ENCODE data around the gene PMAIP1.

The PMAIP1 gene

DNA sequence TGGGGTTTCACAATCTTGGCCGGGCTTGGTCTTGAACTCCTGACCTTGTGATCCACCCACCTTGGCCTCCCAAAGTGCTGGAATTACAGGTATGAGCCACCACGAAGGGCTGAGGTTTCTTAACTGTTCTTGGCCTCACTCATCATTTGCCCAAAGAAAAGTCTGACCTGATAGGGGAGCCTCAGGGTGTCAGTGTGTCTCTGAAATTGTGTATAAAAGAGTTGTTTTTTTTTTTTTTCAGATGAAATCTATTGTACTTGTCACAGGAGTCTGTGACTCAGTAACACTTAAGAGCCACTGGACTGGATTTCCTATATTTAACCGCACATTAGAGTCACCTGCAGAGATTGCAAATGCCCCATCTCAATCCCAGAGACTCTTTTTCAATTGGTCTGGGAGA, 16.9 kb downstream of the PMAIP1 start:
- DNase-seq = no peak

DNA sequence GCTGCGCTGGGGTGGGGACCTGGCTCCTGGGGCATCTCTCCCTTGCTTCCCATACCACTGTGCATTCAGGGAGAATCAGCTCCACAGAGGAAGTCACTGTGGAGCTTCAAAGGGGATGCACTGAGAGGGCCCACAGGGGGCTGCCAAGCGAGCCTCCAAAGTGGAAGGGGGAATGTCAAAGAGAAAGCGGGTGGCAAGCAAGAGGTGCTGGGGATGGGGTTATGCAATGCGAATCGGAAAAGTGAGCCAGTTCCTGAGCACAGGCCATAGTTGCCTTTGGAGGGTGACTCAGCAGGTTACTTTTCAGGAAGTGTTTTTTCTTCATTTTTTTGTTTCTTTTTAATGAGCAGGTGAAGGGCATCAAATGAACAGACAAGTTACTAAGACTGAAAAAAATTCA, 17.6 kb downstream of the PMAIP1 start:
- no peak for DNase-seq

DNA sequence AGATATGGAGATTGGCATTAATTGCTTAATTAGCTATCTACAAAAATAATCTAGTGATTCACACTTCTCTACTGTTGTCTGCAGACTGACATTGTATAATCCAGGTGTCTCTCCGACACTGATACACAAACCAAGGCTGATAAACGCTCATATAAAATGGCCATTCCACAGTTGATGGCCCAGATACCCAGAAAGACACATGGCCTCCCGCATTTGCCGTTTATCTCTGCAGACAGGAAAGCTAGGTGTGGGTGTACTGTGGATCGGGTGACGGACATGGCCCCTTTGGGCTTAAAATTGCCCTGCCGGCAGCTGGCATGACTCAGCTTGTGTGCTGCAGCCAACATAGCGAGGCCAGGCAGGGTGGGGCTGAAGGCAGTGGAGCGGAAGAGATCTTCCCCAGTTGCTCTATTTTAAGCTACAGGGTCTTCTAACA, 18.5 kb downstream of the PMAIP1 start:
- peak; percentile 66 for DNase-seq

DNA sequence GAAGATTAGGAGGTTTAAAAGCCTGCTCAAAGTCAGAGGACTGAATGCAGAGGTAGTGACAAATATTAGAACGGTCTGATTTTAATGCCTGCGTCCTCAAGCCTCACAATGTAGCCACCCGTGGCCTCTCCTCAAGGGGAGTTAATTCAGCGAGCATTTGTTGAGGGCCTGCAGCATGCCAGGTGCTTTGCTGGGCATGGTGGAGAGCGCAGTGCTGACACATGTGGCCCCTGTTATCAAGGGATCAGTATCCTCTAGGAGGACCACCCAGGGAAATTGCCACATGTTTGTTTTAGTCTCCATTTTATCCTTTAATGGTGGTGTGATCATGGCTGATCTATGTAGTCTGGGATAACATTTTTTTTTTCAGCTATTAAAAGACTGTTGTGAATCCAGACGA, 19.2 kb downstream of the PMAIP1 start:
- no peak for DNase-seq

DNA sequence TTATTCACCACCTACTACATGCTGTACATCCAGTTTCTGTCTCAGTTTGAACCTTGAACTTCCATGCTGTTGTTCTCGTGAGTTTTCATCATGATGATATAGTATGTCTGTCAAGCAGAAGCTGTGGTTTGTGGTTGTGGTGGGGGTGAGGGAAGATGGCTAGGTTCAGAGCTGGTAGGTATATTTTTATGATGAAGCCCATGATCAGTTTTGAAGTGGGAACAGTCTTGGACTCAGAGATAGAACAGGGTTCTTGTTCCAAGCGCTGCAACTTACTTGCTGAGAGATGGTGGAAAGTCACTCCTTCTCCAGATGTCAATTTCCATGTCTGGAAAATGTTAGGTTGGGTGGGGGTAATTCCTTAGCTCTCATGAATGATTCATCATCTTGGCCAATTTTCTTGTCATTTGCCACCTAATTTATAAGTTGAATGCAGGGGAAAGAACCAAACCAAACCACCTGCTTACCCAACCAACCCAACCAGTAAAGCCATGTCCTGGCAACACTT, 21.6 kb downstream of the PMAIP1 start:
- DNase-seq = no peak

DNA sequence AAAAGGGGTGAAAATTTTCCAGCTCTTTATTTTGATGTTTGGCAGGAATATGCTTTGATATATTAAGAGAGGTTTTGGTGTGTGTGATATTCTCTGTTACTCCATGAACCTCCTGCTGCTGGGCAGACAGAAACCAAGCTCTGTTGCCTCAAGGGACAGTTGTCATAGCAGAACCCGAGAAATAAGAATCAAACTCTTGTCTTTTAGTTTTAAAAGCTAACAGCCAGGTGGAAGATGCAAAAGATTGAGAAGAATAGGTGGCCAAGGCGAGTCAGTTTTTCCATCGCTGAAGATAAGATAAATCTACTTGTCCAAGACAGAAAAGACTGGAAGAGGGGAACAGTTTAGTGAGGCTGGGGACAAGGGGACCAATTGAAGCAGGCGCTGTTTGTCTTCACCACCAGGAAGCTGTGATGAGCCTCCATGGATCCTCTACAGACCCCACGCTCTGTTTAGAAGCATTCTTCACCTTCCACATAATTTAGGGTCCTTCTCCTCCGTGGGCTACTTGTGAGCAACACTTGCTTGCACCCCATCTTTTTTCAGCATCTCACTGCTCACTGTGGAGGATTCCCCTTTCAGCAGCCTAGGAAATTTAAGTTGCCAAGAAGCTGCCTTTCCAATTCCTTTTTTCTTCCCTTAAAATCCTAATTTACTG, 23.9 kb downstream of the PMAIP1 start:
- DNase-seq = no peak

DNA sequence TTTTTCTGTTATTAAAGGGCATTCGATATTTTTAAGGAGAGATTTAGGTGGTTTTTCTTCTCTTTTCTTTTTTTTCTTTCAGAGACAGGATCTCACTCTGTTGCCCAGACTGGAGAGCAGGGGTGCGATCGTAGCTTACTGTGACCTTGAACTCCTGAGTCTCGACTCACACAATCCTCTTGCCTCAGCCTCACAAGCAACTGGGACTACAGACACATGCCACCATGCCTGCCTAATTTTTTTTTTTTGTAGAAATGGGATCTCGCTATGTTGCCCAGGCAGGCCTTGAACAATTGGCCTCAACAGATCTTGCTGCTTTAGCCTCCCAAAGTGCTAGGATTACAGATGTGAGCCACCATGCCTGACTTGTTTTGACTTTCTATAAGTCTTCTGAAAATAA, 26.3 kb downstream of the PMAIP1 start:
- no peak for DNase-seq

DNA sequence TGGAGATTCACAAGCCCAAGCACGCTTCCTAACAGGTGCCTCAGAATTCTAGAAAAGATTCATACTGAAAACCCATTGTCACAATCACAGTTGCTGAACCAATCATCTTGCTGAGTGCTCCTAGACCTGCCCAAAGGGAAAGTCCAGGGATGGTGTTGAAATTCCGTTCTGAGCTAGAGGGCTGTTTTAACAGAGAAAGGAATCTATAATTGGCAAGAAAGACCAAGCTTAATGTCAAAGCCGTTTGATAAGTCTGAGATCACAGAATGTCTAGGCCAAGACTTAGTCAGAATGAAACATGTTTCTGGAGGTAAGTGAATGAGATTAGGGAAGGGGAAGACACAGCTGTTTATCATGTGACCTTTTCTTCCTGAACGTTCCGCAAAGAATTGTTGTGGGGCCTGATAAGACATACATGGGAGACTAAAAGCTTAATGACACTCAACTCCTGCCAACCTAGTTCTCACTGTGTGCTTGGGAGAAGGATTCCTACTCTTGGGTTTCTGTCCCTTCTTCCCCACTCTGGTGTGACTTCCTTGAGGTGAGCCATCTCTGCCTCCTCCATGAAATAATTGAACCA, 27.5 kb downstream of the PMAIP1 start:
- no peak for DNase-seq

DNA sequence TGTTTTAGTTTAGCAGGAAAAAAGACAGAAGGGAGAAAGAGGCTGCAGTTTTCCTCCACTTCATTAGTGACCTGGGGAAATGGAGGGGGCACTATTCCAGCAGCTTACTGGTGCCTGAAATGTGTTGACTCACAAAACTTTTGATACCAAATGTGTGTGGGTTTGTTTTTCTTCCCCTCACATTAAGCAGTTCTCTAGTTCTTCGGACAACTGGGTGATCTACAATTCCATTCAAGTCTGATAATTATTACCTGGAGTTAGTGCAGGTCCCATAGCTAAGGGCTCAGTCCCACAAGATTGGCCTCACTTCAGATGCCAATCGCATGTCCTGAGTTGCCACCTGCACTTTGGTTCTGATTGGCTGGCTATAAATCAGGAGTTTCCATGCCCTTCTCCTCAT, 28.4 kb downstream of the PMAIP1 start:
- no peak for DNase-seq

DNA sequence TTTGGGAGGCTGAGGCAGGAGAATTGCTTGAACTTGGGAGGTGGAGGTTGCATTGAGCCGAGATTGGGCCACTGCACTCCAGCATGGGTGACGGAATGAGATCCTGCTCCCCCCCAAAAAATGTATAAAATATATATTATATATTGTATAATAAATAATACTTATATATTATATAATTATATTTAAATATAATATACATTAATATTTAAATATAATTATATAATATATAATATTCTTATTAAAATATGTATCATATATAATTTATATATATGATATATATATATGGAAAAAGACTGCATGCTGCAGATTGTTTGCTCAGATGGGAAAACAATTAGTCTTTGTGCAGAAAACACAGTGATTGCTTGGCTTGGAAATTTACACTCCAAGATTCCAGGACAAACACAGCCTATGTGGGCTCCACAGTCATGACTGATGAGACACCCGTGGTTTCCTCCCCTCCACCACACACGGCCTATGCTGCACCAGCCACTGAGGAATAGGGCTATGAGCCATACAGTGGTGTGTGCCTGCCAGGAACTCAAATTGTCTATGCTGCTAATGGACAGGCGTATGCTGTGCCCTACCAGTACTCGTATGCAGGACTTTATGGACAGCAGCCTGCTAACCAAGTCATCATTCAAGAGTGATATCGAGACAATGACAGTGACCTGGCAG, 30.0 kb downstream of the PMAIP1 start:
- no peak for DNase-seq

DNA sequence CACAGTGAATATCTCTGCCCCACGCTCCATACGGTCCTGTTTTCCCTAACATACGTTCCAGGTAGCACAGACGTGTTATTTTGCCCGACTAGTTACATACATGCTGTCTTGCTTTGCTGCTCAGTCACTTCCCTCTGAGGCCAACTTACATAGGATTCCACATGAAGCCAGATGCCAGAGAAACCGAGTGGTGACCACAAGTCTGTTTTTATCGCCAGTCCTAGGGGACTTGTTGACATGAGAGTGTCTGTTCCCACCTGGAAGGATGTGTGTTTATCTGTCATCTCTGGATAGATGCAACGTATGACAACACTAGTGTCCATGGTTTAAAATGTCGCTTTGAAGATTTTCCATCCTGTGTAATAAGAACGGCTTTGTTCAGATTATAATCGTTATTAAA, 32.6 kb downstream of the PMAIP1 start:
- DNase-seq = no peak

DNA sequence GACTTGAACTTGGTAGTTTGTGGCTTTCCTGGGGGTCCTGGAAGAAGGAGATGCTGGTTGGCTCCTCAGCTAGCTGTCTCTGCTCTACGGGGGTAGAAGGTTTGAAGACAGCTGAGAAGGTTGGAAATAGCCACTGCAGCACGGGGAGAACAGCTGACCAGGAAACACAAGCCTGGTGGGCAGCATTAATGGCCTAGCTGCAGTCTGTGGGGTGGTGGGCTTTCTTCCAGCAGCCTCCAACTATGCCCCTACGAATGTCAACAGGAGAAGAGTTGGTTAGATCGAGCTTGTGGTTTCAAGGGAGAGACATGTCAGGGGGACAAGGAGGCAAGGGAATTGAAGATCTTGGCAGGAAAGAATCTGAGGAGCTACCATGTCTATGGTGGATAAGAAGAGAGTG, 38.9 kb downstream of the PMAIP1 start:
- no peak for DNase-seq

DNA sequence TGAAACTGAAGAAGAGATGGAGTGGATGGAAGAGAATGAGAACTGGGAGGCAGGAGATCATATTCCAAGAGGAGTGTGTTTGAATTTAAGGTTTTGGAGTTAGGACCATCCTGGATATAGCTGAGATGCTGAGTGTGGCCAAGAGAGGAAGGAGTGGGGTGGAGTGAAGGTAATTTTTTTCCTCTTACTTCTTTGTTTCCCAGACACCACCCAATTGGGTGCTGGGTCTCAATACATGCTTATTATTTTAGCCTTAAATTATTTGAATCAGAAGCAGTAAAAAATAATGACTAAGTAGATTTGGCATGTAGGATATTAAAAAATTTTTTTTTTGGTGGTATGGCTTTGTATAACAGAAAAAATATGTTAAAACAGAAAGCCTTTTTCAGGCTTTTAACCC, 39.3 kb downstream of the PMAIP1 start:
- no peak for DNase-seq

DNA sequence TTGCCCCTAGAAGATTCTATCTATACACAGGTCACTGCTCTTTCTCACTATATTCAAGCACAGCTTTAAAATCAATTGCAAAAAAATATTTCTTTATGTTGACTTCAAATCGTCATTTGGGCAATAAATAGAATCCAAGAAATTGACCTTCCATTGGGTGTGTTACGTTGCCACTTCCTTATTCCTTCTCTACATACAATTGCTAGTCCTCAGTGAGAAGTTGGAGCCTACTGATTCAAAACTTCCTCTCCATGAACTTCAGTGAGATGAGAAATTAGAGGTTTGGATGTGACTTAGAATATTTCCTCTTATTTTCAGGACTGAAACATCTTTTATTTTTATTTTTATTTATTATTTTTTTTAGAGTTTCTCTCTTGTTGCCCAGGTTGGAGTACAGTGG, 40.3 kb downstream of the PMAIP1 start:
- DNase-seq = no peak

DNA sequence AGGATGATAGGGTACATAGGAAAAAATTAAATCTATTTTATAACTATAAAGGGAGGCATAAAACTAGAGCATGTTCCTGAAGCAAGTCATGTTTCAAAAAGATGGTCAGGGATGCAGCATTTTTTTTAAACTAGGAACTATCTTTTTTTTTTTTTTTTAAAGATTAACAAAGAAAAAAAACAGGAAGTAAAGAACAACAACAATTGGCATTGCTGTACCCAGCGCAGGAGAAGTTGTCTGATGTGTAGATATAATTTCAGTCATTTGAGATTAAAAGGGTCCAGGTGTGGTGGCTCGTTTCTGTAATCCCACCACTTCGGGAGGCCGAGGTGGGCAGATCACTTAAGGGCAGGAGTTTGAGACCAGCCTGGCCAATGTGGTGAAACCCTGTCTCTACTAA, 41.5 kb downstream of the PMAIP1 start:
- no peak for DNase-seq

DNA sequence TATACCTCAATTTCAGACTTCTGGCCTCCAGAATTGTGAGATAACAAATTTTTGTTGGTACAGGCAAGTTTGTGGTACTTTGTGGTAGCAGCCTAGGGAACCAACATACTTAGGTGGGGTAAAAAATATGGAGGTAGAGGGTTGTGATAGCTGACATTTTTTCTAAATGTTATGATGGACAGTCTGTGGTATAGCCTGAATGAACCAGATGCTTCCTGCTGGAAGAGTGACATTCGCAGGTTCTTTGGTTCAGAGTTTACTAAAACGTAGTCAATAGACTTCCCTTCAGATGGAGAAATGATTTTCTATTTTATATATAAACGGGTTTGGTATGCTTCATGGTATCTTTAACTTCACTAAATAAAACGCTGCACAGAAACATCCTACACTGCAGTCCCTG, 42.8 kb downstream of the PMAIP1 start:
- no peak for DNase-seq

DNA sequence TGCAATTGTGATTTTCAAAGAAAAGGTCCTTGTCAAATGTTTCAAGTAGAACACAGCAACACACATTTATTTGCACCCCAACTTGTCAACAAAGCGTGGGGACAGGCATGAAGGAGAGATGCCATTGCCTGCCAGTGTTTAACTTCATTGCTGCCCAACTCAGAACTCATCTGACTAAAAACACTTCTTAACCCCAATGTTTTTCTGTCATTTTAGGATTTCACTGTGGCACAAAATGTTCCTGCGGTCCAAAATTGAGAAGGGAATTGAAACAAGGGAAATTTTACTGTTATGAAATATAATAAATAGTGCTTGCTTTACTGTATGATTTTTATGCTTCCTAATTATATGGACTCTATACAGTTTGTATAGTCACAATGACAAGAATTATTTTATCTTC, 45.7 kb downstream of the PMAIP1 start:
- DNase-seq = no peak

DNA sequence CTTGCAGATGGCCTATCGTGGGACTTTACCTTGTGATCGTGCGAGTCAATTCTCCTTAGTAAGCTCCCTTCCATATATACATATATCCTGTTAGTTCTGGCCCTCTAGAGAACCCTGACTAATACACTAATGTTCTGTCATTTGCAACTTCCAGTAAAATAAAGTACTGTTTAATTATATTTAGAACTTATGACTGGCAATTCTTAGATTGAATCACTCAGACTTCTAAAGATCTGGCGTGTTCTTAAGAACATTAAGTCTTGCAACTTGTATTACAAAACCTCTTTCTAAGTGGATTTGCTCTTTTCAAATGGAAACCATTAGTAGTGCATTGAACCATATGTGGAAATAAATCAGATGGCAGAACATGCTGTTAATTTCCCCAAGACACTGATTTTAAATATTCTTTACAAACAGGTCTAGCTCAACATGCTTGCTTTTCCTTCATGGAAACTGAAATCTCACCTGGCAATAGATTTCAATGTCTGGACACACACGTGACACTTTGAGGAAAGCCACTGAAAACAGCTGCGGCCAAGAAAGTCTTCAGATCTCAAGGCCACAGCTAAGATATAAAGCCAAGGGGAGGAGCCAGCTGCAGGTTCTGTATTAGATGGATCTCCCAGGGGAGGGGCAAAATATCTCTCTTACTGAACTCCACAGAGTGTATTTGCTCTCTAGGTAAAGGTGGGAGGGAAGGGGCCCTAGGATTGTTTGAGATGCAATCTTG, 50.6 kb downstream of the PMAIP1 start:
- no peak for DNase-seq

DNA sequence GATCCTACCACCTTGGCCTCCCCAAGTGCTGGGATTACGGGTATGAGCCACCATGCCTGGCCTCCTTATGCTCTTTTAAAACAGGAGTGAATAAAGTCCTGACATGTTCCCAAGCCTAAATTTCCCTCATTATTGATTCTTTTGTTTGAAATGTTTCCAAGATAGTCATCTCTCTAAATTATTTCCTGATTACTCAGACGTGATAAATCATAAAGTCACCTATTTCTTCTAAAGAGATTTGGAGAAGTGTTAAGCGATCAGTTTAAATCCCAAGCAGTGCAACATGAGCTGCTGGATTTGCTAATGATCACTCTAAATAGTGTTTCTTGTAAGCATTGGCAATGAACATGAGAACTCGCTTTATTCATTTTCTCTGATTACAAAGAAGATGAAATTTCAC, 51.8 kb downstream of the PMAIP1 start:
- DNase-seq = no peak

DNA sequence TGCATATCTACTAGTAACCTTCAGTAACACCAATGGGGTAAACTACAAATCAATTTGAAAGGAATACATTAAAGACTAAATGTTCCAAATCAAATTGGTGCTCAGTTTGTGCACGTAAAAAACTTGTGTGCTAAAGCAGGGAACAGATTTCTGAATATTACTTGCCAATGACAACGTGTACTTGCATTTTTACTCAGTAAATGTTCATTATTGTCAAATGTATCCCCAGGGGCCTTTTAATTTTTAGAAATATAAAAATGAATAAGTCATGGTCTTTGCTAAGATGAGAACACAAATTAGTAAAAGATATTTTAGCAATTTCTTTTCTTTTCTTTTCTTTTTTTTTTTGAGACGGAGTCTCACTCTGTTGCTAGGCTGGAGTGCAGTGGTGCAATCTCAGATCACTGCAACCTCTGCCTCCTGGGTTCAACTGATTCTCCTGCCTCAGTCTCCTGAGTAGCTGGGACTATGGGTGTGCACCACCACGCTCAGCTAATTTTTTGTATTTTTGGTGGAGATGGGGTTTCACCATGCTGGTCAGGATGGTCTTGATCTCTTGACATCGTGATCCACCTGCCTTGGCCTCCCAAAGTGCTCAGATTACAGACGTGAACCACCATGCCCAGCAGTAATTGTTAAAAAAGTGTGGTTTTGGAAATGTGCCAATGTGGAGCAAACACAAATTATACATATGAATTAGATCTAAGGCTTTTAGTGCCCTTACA, 52.6 kb downstream of the PMAIP1 start:
- no peak for DNase-seq

All from NCI-H2107 (cell line).